HG03460 (cell line): ENCODE results near the gene POMGNT1.

Source experiments
- ATAC-seq: cut with Tn5 transposase; IDR thresholded peaks from one replicate; pipeline ENCODE4 v1.9.1; 2021; ENCODE audit not compliant: unreplicated experiment

POMGNT1 gene

DNA sequence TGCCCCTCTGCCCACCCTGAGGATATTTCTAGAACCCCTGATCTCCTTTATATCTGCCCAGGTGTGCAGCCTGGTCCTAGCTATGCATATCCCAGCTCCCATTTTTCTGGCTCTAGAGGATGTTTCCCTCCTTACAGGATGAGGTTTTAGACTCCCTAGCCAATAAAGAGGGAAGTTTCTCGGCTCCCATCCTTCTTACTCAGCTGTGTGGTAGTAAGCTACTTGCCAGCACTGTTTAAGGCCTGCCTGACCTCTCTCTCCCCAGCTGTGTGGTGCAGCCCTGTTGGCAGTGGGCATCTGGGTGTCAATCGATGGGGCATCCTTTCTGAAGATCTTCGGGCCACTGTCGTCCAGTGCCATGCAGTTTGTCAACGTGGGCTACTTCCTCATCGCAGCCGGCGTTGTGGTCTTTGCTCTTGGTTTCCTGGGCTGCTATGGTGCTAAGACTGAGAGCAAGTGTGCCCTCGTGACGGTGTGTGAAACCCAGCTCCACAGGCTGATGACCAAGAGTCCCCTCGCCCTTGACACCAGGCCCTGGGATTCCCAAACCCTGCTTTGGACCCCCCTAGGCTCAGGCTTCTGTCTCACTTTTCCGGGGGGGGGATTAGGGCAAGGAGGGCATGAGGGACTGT lies 14.2 kb downstream of the POMGNT1 start:
- ATAC-seq = no peak

DNA sequence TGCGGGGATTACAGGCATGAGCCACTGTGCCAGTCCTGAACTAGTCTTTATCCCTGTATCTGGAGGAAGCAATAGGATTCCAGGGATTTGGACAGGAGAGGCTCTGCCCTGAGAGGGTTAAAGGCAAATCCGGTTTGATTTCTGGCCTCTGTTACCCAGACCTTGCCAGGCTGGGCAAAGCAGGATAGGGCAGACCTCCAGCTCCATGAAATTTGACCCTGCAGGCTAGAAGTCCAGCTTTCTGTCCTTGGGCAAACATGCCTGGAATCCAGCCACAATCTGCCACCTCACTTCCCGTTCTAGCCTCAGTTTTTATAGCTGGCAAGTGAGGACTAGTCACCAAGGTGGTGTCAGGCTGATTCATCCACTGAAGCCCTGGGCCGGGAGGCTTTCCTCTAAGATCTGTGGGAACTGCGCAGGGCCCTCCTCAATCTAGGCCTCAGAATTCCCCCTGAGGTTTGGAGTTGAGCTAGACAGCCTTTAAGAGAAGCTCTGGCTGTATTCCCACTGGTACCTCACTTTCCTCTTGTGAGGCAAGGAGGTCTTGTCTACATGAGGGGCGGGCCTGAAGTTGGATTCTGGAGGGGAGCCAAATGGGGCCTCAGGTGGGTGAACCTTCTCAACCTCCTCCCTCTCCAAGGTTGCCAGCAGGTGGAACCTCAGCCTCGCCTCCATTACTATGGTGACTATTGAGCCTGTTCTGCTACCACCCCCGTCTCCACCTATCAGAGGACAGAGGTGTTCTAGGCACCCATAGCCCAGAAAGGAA lies 15.0 kb downstream of the POMGNT1 start:
- ATAC-seq = no peak

DNA sequence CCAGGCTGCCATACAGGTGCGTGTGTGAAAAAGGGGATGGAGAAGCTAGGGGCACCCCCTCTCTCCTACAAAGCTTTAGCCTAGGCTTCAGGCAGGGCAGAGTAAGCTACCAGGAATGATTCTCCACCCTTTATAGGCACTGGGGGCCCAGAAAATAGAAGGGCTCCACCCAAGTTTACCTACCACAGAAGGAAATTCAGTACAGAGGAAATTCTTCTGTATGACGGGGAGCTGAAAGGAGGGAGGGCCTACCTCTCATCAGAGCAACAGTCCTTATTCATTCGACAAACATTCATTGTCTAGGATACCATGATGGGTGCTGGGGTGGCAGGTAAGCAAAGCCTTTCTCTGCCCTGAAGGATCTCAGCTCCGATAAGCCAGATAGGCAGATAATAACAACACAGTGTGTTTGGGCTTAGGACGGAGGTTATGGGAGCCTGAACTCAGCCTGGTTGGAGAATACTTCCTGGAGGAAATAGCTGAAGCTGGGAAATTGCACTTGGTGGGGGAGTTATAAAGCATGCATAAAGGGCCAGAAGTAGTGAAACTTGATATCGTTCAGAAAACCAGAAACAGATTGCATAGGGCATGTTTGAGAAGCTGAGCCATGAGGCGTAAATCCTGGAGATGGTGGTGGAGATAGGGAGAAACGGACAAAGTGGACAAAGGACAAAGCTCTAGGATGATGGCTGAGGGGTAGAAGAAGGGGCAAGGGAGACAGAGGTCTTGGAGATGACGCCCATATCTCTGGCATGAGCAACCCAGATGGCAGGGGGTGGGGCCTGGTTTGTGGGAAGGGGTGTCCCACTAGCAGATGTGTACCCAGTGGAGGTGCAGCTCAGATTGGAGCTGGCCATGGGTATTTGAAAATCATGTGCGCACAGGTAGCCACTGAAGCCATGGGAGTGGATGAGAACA lies 16.6 kb downstream of the POMGNT1 start:
- ATAC-seq = no peak

DNA sequence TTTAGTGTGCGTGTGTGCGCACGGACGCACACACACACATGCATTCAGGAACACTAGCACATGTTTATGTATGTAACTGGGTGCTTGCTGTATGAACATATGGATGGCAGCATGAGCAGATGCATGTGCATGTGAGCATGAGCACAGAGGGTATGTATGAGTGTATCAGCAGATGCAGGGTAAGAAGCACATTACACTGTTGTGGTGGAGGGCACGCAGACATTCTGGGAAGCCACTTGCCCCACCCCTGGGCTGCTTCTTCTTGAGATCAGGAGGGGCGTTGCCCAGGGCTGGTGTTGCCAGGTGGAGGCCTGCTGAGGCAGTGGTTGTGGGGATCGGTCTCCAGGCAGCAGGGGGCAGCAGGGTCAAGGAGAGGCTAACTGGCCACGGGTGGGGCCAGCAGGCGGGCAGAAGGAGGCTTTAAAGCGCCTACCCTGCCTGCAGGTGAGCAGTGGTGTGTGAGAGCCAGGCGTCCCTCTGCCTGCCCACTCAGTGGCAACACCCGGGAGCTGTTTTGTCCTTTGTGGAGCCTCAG lies 18.1 kb downstream of the POMGNT1 start:
- no peak for ATAC-seq

DNA sequence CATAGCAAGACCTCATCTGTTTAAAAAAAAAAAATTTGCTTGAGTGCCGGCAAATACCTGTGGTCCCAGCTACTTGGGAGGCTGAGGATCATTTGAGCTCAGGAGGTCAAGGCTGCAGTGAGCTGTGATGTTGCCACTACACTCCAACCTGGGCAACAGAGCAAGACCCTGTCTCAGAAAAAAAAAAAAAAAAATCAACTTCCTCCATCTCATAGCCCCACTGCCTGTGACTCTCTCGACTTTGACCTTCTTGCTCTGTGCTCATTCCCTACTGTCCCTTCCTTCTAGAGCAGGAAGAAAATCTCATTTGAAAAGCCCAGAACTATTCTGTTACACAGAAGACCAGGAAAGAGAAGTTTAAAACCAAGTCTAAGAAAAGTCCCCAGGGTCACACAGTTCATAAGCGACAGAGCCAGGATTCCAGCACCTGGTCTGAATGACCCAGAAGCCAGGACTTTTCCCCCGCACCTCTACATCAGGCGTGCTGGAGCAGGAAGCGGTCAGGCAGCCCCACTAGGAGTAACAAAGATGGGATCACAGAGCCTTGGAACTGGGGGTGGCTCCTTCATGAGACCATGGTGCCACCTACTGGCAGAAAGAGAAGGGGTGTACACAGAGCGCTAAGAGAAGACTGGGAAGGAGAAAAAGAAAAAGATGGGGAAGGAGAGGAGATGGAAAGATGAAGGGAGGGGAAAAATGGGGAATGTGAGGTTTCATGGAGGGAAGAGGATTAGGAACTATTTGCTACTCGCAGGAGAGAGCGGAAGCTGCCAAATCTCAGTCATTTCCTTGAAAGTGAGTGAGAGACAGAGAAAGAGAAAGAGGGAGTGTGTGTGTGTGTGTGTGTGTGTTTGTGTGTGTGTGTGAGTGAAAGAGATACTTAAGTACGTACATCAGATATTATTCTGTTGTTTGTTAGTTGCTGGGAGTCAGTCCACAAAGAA lies 18.8 kb downstream of the POMGNT1 start:
- ATAC-seq = no peak

DNA sequence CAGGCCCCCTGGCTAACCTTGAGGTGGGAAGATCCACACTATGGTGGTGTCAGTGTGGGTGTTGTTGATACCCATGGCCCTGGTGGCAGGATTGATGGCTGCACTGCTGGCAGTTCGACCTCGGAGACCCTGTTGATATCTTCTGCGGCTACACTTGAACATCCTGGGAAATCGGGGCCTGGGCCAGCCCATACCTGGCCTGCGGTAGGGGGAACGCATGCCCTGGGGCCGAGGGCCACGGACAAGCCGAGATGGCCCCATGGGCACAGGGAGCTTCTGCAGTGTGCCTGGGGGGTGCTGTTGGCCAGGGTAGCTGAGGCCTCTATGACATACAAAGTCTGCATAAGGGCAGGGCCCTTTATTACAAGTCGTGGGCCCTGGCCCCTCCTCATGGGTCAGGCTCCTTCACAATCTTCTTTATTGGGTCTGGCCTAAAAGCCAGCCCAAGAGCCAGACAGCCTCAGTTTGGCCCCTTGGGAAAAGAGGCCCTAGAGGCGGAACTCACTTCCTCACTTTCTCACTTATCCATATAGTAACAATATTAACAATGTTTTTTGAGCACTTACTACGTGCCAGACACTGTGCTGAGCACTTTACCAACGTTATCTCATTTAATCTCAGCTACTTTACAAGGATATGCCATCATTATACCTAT lies 21.9 kb downstream of the POMGNT1 start, which contains the start of gene P3R3URF:
TSS of gene P3R3URF (minus strand) at position 278 of the 655 bp plus-strand sequence. CDS start at position 261, 17 bp downstream.
- ATAC-seq = no peak

DNA sequence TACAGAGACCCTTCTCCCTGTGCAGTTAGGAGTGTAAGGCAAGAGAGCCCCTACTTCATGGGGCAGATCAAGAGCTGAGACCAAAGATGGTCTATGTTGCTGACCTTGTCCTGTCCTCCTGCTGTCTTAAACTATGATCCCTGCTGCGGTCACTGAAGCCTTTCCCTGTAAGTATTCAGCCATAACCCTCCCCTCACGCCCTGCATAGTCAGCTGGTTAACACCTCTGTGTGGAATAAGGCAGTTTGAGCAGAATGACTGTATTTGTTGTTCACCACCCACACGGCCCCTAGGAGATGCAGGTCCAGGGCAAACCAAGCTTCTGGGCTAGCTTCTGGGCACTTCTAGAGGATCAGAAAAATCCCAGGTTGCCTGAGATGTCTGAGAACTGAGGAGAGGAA lies 23.0 kb downstream of the POMGNT1 start:
- ATAC-seq = no peak

DNA sequence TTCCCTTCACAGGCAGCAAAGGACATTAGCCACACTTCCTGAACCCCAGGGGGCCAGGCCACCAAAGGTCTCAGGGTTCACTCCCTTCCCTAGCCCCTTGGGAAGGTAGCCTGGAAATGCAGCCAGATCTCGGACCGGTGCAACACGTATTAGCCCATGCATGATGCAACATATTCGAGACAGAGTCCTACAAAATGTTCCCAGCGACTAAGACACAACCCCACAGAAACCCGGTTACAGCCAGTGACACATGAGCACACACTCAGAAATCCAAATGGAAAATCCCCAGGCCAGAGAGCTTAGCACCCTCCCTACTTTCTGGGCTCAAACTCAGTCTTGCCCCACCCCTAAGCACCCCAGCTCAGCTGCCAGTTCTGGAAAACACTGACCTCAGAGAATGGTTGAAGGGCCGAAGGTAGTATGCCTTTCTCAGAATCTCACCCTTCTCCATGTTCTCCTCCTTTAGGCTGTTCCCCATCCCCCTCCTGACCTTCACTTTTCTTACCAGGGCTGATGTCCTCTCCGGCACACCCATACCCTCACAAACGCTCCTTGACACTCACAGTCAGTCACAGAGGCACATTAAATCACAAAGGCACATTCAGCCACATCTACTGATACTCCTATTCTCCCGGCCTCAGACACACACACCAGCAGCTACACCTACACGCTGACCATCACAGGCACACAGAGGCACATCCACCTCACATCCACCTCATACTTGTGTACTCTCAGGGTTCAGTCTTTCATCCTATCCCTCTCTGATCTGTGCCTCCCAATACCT lies 23.6 kb downstream of the POMGNT1 start, which contains the start of gene TSPAN1:
TSS of gene TSPAN1 (plus strand) at position 640 of the 784 bp plus-strand sequence. CDS start 6,021 bp downstream, outside the sequence.
- no peak for ATAC-seq

DNA sequence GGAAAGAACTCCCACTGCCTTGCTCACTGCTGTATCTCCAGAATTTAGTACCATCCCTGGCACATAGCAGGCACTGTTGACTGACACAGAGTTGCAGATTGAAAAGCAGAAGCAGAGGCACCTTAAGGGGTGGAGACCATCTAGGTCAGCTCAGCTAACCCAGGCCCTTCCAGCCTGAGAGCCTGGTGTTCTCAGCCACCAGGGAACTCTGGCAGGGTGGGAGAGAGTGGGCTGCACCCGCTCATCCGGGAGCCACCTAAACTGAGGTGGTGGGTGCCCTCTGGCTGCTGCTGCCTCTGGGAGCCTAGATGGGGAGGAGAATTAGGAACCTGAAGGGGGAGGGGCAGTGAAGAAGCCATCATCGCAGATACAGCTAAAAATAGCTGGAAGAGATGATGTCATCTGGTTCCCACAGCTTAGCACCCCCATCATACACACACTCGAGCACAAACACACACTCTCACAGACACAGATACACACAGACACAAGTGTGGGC lies 24.8 kb downstream of the POMGNT1 start:
- no peak for ATAC-seq

DNA sequence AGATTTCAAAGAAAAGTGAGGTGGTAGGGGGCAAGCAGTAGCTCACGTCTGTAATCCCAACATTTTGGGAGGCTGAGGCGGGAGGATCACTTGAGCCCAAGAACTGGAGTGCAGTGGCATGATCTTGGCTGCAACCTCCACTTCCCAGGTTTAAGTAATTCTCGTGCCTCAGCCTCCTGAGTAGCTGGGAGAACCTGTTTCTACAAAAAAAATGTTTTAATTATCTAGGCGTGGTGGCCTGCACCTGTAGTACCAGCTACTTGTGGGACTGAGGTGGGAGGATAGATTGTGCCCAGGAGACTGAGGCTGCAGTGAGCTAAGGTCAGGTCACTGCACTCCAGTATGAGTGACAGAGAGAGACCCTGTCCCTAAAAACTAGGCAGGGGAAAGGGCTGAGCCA lies 25.9 kb downstream of the POMGNT1 start:
- ATAC-seq = no peak

DNA sequence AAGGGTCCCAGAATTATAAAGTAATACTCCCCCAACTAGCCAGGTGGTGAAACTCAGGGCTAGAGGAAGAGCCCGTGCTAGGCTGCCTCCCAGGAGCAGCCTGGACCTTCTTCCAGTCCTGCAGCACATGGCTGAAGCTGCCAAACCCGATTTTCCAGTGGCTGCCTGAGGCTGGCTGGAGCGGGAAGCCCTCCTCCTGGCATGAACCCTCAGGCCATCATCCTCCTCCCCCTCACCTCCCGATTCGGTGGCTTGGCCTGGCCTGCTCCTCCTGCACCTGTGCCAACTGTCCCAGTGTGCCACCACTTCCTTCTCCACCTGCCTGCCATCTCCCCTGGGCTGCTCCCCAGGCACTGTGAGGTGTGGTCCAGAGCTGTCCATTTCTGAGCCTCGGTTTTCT lies 26.4 kb downstream of the POMGNT1 start:
- no peak for ATAC-seq

DNA sequence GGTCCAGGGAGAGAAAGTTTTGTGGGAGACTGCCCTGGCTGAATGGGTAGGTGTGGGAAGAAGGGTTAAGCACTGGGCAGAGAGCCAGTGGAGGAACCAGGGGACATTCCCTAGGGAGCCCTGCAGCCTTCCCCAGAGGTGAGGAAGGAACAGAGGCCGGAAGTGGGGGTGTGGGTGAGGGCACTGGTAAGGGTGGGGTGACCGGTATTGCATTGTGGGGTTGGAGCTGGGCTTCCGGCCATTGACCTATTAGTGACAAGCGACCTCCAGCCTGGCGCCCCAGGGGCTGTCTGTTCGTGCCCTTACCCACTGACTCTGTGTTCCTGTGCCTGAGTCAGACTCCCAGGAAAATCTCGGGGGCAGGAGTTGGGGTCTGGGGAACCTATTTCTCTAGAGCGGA lies 26.9 kb downstream of the POMGNT1 start:
- ATAC-seq = no peak

DNA sequence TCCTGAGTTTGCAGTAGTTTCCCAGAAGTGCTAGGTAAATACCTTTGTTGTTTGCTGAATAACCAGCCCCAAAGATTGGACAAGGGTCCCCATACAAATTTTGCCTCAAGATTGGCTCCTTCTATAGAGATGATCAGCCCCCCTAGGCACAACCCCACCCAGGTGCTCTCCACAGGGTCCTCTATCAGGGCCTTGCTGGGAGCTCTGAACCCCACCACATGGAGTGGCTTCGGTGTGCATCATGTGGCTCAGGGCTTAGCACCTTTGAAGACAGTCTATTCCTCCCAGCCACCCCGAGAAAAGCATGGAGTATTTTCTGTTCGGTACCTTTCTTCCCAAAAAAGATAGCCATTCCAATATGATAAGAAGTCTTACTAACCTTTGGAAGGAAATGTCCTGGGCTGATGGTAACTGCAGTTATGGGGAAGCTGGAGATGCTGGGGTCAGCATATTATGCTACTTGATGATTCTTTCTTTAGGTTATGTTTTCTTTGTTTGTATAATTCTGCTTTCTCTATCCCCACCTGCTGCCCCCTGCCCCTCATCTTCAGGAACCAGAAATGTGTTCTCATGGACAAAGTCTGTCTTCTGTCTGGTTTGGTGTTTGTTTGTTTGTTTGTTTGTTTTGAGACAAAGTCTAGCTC lies 28.3 kb downstream of the POMGNT1 start:
- ATAC-seq = no peak

DNA sequence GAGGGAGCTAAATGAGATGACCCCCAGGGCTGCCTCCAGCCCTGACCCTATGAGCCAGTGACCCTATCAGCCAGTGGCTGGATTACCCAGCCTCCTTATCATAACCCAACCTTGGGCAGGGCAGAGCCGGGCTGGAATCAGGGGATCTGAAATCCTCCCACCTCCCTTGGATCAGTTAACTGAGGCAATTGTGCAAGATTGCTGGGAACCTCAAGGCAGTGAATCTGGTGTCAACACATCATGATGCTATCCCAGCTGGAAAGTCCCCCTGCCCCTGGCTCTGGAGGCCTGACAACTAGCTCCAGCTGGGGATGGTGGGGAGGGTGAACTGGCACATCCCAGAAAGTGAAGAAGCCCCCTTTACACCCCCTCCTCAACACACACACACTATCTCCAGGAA lies 29.8 kb downstream of the POMGNT1 start:
- ATAC-seq = no peak

DNA sequence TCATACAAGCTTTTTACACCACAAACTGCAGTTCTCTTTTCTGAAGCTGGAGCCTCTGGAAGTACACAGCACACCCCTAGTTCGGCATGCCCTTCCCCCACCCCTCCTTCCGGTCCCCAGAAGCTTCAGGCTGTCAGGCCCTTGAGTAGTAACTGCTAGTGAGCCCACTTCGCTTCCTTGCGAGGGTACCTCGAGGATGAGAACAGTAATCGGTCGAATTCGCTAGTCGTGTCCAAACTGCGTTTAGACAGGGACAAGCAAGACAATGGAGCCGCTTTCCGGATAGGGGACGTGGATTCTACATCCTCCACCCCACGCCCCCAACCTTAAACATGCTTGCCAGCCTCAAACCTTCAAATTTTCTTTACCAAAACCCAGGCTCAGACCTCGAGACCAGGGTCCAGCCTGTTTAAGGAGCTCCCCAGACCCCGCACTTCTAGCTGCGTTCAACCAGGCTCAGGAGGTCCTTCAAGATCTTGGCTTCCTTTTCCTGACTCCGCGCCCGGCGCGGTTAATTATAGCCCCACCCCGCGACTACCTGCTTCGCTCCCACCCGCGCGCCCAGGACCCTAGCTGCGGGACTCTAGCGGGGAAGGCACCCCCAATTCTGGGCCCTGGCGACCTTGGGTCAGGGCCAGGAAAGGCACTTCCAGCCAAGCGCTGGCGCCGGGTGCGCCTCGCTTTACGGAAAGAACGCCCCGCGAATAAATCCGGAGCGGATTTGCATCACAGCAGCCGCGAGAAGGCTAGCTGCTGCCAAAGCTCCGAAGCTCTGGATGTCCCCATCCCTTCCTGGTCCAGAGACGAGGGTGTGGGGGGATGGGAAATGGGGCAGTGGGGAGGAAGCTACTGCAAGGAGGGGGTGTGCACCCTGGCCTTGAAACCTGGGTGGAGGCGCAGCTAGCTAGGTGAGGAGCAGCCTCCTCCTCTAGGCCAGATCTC lies 31.4 kb downstream of the POMGNT1 start:
- ATAC-seq = no peak

DNA sequence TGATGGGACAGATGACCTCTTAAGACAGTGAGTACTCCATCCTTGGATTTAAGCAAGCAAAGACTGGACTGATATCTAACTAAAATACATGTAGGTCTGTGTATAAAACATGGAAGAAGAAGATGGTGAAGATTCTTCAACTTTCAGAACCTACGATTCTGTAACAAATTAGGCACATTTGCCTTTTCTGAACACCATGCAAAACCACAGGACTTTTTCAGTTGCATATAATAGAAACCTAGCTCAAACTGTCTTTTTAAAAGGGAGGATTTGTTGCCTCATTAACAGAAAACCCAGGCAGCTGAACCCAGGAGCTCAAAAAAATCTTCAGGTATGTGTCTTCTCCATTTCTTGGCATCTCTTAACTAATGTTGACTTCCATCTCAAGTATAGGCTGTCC lies 38.0 kb downstream of the POMGNT1 start:
- ATAC-seq = no peak

DNA sequence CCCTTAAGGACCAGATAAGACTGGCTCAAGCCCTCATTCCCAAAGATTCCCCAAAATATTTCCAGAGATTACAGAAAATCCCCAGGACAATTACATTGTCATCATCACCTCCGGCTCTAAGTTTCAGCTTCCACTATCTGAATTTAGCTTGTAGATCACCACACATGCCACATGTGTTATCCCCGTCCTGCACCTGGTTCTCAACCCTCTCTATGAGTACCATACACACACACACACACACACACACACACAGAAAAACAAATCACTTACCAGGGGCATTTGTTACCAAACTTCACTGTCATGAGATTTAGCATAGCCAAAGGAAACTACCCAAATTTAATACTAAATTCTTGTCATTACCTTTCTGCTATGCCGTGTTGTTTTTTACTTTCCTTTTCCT lies 38.7 kb downstream of the POMGNT1 start:
- ATAC-seq = no peak
